Fibroblast of lung (primary cell): ENCODE results near the gene GATA5. TPM values are rescaled to one million over a fixed set of nuclear protein-coding genes. Genes with fewer than 3 reads are reported as not detected.

Source experiments
- DNase-seq, 2 donors: peaks; one replicate each; pipeline versions ENCODE4 v3.0.0 to v3.0.0-alpha.2; 2010; ENCODE audit warnings: low read depth in 2 of 2
- H2AFZ ChIP-seq: 2 replicates; pipeline ENCODE4 v1.5.1; 2012; ENCODE audit warnings: low read length, control low read depth, inconsistent platforms
- H3K27ac ChIP-seq: 2 replicates; pipeline ENCODE4 v1.5.1; 2011; ENCODE audit warnings: low read length, control low read depth; ENCODE audit not compliant: insufficient read depth
- H3K27me3 ChIP-seq: 2 replicates; pipeline ENCODE4 v1.5.1; 2011; ENCODE audit warnings: mild to moderate bottlenecking, low read length; ENCODE audit not compliant: control insufficient read depth, insufficient read depth
- H3K36me3 ChIP-seq: 2 replicates; pipeline ENCODE4 v1.5.1; 2011; ENCODE audit warnings: low read length; ENCODE audit not compliant: control insufficient read depth, insufficient read depth
- H3K4me1 ChIP-seq: 2 replicates; pipeline ENCODE4 v1.5.1; 2011; ENCODE audit warnings: low read length; ENCODE audit not compliant: control insufficient read depth, insufficient read depth; ENCODE audit errors: extremely low read depth
- H3K4me2 ChIP-seq: 2 replicates; pipeline ENCODE4 v1.5.1; 2011; ENCODE audit warnings: low read length, control low read depth; ENCODE audit not compliant: insufficient read depth; ENCODE audit errors: extremely low read depth
- H3K4me3 ChIP-seq, 4 experiments: fragments of 200-600 bp in 1 of 4; sonication (generic) in 1 of 4; replicated peaks in 1 of 4; 2 replicates each; pipeline ENCODE4 v1.5.1; 2011 to 2016; ENCODE audit warnings: low read length in 4 of 4, low read depth in 3 of 4, mild to moderate bottlenecking in 3 of 4, control low read depth in 2 of 4, inconsistent platforms in 1 of 4, mixed read lengths in 1 of 4; ENCODE audit not compliant: insufficient read depth in 1 of 4; ENCODE audit errors: control extremely low read depth in 1 of 4
- H3K79me2 ChIP-seq: 2 replicates; pipeline ENCODE4 v1.5.1; 2012; ENCODE audit warnings: mild to moderate bottlenecking, low read length, inconsistent platforms; ENCODE audit not compliant: control insufficient read depth, insufficient read depth
- H3K9ac ChIP-seq: 2 replicates; pipeline ENCODE4 v1.5.1; 2011; ENCODE audit warnings: mild to moderate bottlenecking, low read length, control low read depth; ENCODE audit not compliant: insufficient read depth
- H3K9me3 ChIP-seq: 2 replicates; pipeline ENCODE4 v1.5.1; 2012; ENCODE audit warnings: low read depth, low read length; ENCODE audit not compliant: control insufficient read depth, insufficient read depth
- H4K20me1 ChIP-seq: 2 replicates; pipeline ENCODE4 v1.5.1; 2011; ENCODE audit warnings: low read length; ENCODE audit not compliant: control insufficient read depth, insufficient read depth; ENCODE audit errors: extremely low read depth
- EZH2 ChIP-seq: IDR thresholded peaks from 2 replicates; pipeline ENCODE4 v1.5.1; 2012; ENCODE audit warnings: low read length, control low read depth, mild to moderate bottlenecking; ENCODE audit errors: missing control alignments
- polyA plus RNA-seq, 2 donors: library from polyadenylated mRNA; depleted of rRNA in 1 of 2; stranded (reverse) in 1 of 2; unstranded in 1 of 2; fragments of >200 nt; gene quantifications; 2 replicates each; pipeline ENCODE4 v1.2.1, GENCODE V29; 2011 to 2012; ENCODE audit warnings: missing spikeins in 1 of 2
- total RNA-seq: library from RNA; depleted of rRNA; stranded (reverse); fragments of >200 nt; gene quantifications from 2 replicates; pipeline ENCODE4 v1.2.1, GENCODE V29; 2014
- TF ChIP-seq, protein P1 (sequence below), 2 donors: IDR thresholded peaks in 1 of 2; conservative IDR thresholded peaks in 1 of 2; 1 replicate in 1 of 2; 2 replicates in 1 of 2; pipeline ENCODE4 v1.5.1; 2011 to 2012; ENCODE audit warnings: low read length in 2 of 2, control low read depth in 1 of 2, inconsistent platforms in 1 of 2, low read depth in 1 of 2, mild to moderate bottlenecking in 1 of 2

Gene GATA5
- total and polyA plus RNA-seq, 2 donors (not counting 1 experiment from before 2014, with no cell fraction given): 0.02 to 0.83 TPM

DNA sequence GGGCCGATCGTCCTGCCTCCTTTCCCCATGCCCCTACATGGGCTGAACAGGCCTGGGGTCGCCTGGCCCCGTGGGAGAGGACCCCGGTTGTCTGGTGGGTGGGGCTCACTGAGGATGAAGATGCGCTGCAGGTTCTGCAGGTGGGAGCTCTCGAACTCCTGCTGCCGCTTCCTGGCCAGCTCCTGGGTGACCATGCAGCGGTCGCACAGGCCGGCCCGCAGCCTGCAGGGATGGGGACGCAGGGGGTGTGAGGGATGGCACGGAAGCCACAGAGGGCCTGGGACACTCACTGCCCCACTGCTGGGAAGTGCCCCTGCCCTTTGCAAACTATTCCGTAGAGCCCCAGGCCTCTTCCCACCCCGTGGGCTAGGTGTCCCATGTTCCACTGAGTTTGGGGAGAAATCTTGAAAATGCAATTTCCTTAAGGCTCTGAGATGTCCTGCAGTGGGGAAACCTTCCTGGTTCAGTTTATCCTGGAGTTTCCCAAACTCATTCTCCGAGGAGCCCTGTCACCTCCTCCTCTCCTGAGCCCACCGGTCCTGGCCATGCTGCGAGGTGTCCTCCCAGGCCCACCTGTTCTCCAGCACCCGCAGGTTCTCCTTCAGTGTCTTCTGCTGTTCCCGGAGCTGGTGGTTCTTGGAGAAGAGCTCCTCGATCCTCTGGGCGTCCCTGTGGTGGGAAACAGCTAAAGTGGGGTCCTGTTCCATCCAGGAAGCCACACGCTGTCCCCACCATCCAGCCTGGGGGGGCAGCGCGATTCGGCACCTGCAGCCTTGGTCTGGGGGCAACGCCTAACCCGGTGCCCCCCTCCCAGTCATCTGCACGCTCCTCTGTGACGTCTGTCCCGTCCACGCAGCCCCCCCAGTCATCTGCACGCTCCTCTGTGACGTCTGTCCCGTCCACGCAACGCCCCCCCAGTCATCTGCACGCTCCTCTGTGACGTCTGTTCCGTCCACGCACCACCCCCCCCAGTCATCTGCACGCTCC lies 58.9 kb downstream of the GATA5 start:
- H3K27ac ChIP-seq: no peak overlapping the region
- no peaks in the 10 kb centered on the region for H4K20me1 ChIP-seq
- no peak overlapping the region for H3K4me3 ChIP-seq
- H3K4me1 ChIP-seq: no peaks in the 10 kb centered on the region
- H2AFZ ChIP-seq: no peak overlapping the region
- no peak for TF ChIP-seq EZH2
- TF ChIP-seq, protein P1, sequence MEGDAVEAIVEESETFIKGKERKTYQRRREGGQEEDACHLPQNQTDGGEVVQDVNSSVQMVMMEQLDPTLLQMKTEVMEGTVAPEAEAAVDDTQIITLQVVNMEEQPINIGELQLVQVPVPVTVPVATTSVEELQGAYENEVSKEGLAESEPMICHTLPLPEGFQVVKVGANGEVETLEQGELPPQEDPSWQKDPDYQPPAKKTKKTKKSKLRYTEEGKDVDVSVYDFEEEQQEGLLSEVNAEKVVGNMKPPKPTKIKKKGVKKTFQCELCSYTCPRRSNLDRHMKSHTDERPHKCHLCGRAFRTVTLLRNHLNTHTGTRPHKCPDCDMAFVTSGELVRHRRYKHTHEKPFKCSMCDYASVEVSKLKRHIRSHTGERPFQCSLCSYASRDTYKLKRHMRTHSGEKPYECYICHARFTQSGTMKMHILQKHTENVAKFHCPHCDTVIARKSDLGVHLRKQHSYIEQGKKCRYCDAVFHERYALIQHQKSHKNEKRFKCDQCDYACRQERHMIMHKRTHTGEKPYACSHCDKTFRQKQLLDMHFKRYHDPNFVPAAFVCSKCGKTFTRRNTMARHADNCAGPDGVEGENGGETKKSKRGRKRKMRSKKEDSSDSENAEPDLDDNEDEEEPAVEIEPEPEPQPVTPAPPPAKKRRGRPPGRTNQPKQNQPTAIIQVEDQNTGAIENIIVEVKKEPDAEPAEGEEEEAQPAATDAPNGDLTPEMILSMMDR (conservative IDR thresholded peaks at IDR 0.05 in 1 of 2, IDR thresholded peaks at IDR 0.05 in 1 of 2; ENCODE audit: low read depth in 1 of 2, low read length in 2 of 2): no peak
- H3K79me2 ChIP-seq: no peaks in the 10 kb centered on the region
- no peaks in the 10 kb centered on the region for H3K9me3 ChIP-seq
- no peaks in the 10 kb centered on the region for H3K36me3 ChIP-seq
- no peak overlapping the region for H3K4me2 ChIP-seq
- H3K9ac ChIP-seq: no peak overlapping the region
- no peak for DNase-seq
- no peaks in the 10 kb centered on the region for H3K27me3 ChIP-seq

DNA sequence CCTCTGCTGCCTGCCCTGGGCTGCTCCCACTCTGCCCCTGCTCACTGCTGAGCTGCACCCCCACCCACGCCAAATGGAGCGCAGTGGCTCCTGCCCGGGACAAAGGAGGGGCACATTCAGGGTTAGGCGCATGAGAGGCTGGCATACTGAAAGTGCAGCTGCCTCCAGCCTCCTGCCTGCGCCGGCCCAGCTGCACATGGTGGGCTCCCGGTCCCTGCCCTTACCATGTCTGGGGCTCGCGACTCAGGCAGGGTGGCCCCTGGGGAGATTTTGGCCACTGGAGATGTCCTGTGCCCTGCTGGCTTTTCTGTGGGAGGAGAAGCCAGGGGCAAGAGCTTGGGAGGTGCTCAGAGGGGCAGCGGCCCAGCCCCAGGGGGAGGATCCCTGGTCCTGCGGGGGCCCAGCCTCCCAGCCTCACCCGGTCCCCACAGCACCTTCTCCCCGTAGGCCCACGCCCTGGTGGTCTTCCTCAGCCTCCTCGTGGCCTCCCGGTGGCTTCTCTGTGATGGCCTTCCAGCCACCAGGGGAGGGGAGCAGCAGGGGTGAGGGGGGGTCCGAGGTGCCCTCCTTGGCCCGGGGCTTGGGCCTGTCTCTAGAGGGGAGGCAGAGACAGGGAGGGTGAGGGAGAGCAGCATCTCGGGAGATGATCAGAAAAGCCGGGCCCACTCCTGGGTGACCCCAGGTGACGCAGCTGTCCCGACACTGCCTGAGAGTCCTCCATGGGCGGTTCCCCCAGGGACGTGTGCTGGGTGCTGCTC lies 60.3 kb downstream of the GATA5 start:
- Histone ChIP-seq H3K4me2 (no peak overlapping the region), H3K4me3 (no peak overlapping the region), H3K9me3 (no peaks in the 10 kb centered on the region), H3K27me3 (no peaks in the 10 kb centered on the region), H3K4me1 (no peaks in the 10 kb centered on the region), H4K20me1 (no peaks in the 10 kb centered on the region), H2AFZ (no peak overlapping the region), H3K79me2 (no peaks in the 10 kb centered on the region), H3K36me3 (no peaks in the 10 kb centered on the region), H3K27ac (no peak overlapping the region), H3K9ac (no peak overlapping the region)
- no peak for DNase-seq
- no peak for TF ChIP-seq EZH2

DNA sequence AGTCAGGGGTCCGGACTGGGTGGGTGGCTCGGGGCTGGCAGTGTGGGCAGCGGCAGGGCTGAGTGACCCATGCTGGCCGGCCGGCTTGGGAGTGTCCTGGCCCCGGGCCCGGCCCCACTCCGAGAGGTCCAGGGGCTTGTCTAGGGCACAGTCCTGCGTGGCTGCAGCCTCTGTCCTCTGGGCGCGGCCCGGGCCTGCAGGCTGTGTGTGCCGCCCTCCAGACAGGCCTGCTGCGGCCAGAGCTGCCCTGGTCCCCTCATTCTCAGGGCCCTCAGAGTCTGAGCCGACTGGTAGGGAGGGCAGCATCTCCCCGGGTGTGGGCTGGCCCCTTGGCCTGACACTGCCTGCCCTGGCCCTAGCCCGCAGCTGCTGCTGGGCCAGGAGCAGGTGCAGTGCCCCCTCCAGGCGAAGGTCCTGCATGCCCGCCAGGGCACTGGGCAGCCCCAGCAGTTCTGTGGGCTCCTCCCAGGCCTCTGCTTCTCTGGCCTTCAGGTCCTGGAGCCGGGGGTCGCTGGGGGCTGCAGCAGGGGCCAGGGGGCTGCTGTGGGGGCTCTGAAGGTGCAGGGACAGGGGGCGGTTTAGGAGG lies 61.8 kb downstream of the GATA5 start:
- H3K4me2 ChIP-seq: no peak overlapping the region
- no peaks in the 10 kb centered on the region for H3K36me3 ChIP-seq
- no peak overlapping the region for H3K27ac ChIP-seq
- H3K9ac ChIP-seq: no peak overlapping the region
- TF ChIP-seq, protein P1 (conservative IDR thresholded peaks at IDR 0.05 in 1 of 2, IDR thresholded peaks at IDR 0.05 in 1 of 2; ENCODE audit: low read depth in 1 of 2, low read length in 2 of 2): no peak
- TF ChIP-seq EZH2: no peak
- H3K79me2 ChIP-seq: no peaks in the 10 kb centered on the region
- H3K27me3 ChIP-seq: no peaks in the 10 kb centered on the region
- DNase-seq: no peak
- H2AFZ ChIP-seq: no peak overlapping the region
- H3K4me1 ChIP-seq: no peaks in the 10 kb centered on the region
- no peak overlapping the region for H3K4me3 ChIP-seq
- H4K20me1 ChIP-seq: no peaks in the 10 kb centered on the region
- no peaks in the 10 kb centered on the region for H3K9me3 ChIP-seq

Other genes with a start within 250 kb of the GATA5 start
- 23.6 and 27.9 TPM in 2 replicates for gene OSBPL2, start 237.5 kb downstream of the GATA5 start, total RNA-seq
- gene OSBPL2, start 237.5 kb downstream of the GATA5 start, polyA plus RNA-seq: 11.4 and 13.3 TPM in 2 replicates
- 61.1 and 71.3 TPM in 2 replicates for gene ADRM1, start 173.0 kb downstream of the GATA5 start, total RNA-seq
- gene ADRM1, start 173.0 kb downstream of the GATA5 start, polyA plus RNA-seq: 41.2 and 67.1 TPM in 2 replicates
- gene LAMA5, start 108.7 kb downstream of the GATA5 start, total RNA-seq: 47.0 and 81.6 TPM in 2 replicates
- gene LAMA5, start 108.7 kb downstream of the GATA5 start, polyA plus RNA-seq: 1.5 and 4.3 TPM in 2 replicates
- gene RPS21, start 88.9 kb downstream of the GATA5 start, total RNA-seq: 718 and 867 TPM in 2 replicates
- 2,081 and 2,825 TPM in 2 replicates for gene RPS21, start 88.9 kb downstream of the GATA5 start, polyA plus RNA-seq
- gene CABLES2, start 68.7 kb downstream of the GATA5 start, total RNA-seq: 0.51 and 0.66 TPM in 2 replicates
- gene CABLES2, start 68.7 kb downstream of the GATA5 start, polyA plus RNA-seq: 2.9 and 4.4 TPM in 2 replicates
- not detected in 2 replicates for gene RBBP8NL, start 48.5 kb downstream of the GATA5 start, total RNA-seq
- gene RBBP8NL, start 48.5 kb downstream of the GATA5 start, polyA plus RNA-seq: not detected in 2 replicates
- 0.26 and 0.50 TPM in 2 replicates for gene SLCO4A1, start 166.5 kb upstream of the GATA5 start, total RNA-seq
- gene SLCO4A1, start 166.5 kb upstream of the GATA5 start, polyA plus RNA-seq: 0.84 TPM in 1 of 2 replicates, not detected in the other
- under 0.01 and 0.33 TPM in 2 replicates for gene NTSR1, start 232.8 kb upstream of the GATA5 start, total RNA-seq
- gene NTSR1, start 232.8 kb upstream of the GATA5 start, polyA plus RNA-seq: 0.05 and 8.1 TPM in 2 replicates